Right lobe of liver (tissue), 6 donors: Measurements from ENCODE around the gene IDI1. TPM values are rescaled to one million over a fixed set of nuclear protein-coding genes. Genes with fewer than 3 reads are reported as not detected.

Source experiments
- ATAC-seq, 4 donors: fragments of 200-7000 bp; cut with Tn5 transposase; one replicate each; pipeline ENCODE4 v1.9.1; 2020; ENCODE audit warnings: mild to moderate bottlenecking in 4 of 4, moderate library complexity in 4 of 4
- DNase-seq, 3 donors: peaks; one replicate each; pipeline ENCODE4 v3.0.0-alpha.2; 2020
- H3K27ac ChIP-seq, 3 donors: fragments of 200-600 bp; one replicate each; pipeline ENCODE4 v1.8.0; 2022
- H3K27me3 ChIP-seq, 2 donors: fragments of 200-600 bp; one replicate each; pipeline ENCODE4 v1.8.0; 2022
- H3K36me3 ChIP-seq, 4 donors: fragments of 200-600 bp; sonication (generic) in 1 of 4; one replicate each; pipeline versions ENCODE4 v1.5.1 to v1.8.0; 2017 to 2022; ENCODE audit warnings: control low read depth in 1 of 4
- H3K4me1 ChIP-seq, 4 donors: fragments of 200-600 bp; sonication (generic) in 1 of 4; one replicate each; pipeline versions ENCODE4 v1.5.1 to v1.8.0; 2017 to 2022; ENCODE audit warnings: control low read depth in 1 of 4
- H3K4me3 ChIP-seq, 3 donors: fragments of 200-600 bp; one replicate each; pipeline ENCODE4 v1.8.0; 2022
- H3K9me3 ChIP-seq, 4 donors: fragments of 200-600 bp; sonication (generic) in 1 of 4; one replicate each; pipeline versions ENCODE4 v1.5.1 to v1.8.0; 2017 to 2022; ENCODE audit warnings: control low read depth in 1 of 4
- POLR2A ChIP-seq: fragments of 450-650 bp; IDR thresholded peaks from one replicate; pipeline ENCODE4 v1.6.1; 2017; ENCODE audit warnings: antibody characterized with exemption, mild to moderate bottlenecking
- WGBS: methylation state at CpG from one replicate; pipeline ENCODE4 v1.1.6; 2018; ENCODE audit warnings: low coverage, low lambda C conversion rate; ENCODE audit not compliant: insufficient coverage; ENCODE audit errors: missing lambda C conversion rate; 5-methylcytosine and 5-hydroxymethylcytosine counted together
- intact Hi-C, 2 donors: fragments of 100-400 bp; cut with DNase I; formaldehyde crosslinking; loops; one replicate each; pipeline versions ENCODE4 v1.11.2 to v1.14.1; 2022
- total RNA-seq, 6 experiments: library from RNA; depleted of rRNA in 2 of 6; stranded (reverse); fragments of >200 nt in 2 of 6; fragmentation: NEBNext Ultra II Directional in 3 of 6; extraction: Animal tissue kit (Norgen Biotek cat#: 25700) in 3 of 6; gene quantifications; one replicate each; pipeline versions ENCODE4 v1.1.0 to v1.2.4, GENCODE V29; 2016 to 2023
- TF ChIP-seq, protein P1 (sequence below), 4 donors: fragments of 200-600 bp in 3 of 4; fragments of 450-650 bp in 1 of 4; IDR thresholded peaks; one replicate each; pipeline versions ENCODE4 v1.5.1 to v1.8.0; 2016 to 2022; ENCODE audit warnings: antibody characterized with exemption in 4 of 4, mild to moderate bottlenecking in 2 of 4
- donor health status: DM: no; HTN: yes; CAD: no.
- donor health status: DM: no; HTN: no; CAD: no.
- donor health status: DM: no; HTN: no; CAD: no.
- donor health status: DM: no; HTN: yes; CAD: no.
- donor health status: DM: no; HTN: yes; CAD: no.

Gene IDI1
- total RNA-seq, 6 experiments from 2014 or later: 14.7 to 79.7 (median 28.4) TPM

DNA sequence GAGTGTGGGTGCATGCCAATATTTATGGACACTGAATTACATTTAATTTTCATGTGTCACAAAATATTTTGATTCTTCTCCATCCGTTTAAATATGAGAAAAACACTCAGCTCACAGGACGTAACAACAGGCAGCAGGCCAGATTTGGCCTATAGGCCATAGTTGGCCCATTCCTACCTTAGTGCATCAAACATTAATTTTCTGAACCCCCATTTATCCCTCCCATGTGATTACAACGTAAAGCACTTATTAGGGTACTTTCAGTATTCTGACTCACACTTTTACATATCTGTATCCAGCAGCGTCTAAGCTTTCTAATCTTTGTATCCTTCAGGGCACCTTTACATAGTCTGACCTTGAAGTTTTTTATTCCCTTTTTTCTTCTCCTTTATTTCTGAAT lies 4.0 kb downstream of the IDI1 start:
- H3K4me1 ChIP-seq: peaks cover 0 to 19% (median 2%) of the 10 kb centered on the region in 4 donors
- H3K27me3 ChIP-seq: no peaks in the 10 kb centered on the region
- ATAC-seq (no peak), DNase-seq (no peak)
- peaks cover 0 to 36% (median 20%) of the 10 kb centered on the region in 4 donors for H3K36me3 ChIP-seq
- 57% methylated on average over 4 of the region's 4 CpGs for WGBS
- intact Hi-C loops: no loop called here
- no peaks in the 10 kb centered on the region for H3K9me3 ChIP-seq
- no peak for TF ChIP-seq POLR2A
- TF ChIP-seq, protein P1, sequence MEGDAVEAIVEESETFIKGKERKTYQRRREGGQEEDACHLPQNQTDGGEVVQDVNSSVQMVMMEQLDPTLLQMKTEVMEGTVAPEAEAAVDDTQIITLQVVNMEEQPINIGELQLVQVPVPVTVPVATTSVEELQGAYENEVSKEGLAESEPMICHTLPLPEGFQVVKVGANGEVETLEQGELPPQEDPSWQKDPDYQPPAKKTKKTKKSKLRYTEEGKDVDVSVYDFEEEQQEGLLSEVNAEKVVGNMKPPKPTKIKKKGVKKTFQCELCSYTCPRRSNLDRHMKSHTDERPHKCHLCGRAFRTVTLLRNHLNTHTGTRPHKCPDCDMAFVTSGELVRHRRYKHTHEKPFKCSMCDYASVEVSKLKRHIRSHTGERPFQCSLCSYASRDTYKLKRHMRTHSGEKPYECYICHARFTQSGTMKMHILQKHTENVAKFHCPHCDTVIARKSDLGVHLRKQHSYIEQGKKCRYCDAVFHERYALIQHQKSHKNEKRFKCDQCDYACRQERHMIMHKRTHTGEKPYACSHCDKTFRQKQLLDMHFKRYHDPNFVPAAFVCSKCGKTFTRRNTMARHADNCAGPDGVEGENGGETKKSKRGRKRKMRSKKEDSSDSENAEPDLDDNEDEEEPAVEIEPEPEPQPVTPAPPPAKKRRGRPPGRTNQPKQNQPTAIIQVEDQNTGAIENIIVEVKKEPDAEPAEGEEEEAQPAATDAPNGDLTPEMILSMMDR (IDR thresholded peaks at IDR 0.05): no peak
- no peak overlapping the region for H3K4me3 ChIP-seq
- H3K27ac ChIP-seq: peak overlapping the region in 1 of 3 donors; percentile 54

DNA sequence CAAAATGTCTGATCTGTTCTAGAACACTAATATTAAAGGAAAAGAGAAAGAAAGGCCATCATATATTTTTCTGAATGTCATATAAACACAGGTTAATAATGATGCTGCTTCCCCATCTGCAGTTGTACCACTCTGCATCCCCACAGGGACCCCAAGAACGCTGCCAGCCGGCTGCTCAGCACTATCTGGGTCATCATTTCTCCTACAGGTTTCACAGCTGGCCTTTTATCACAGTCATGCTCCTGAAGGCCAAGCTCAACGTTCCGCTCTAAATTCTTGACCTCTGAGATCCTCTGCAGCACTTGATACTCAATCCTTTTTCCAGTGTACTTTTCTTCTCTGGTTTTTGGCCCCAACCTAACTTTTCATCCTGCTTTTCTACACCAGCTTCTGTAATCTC lies 4.8 kb downstream of the IDI1 start:
- intact Hi-C loops: no loop called here
- TF ChIP-seq, protein P1 (IDR thresholded peaks at IDR 0.05): no peak
- no peak for TF ChIP-seq POLR2A
- Histone ChIP-seq H3K27me3 (no peaks in the 10 kb centered on the region), H3K4me1 (peaks cover 0 to 19% (median 2%) of the 10 kb centered on the region in 4 donors), H3K36me3 (peaks cover 0 to 40% (median 21%) of the 10 kb centered on the region in 4 donors), H3K4me3 (no peak overlapping the region), H3K27ac (peak overlapping the region; percentile 23 to 54 (median 42)), H3K9me3 (no peaks in the 10 kb centered on the region)
- ATAC-seq (no peak), DNase-seq (no peak)
- WGBS: 53% methylated on average over 2 of the region's 4 CpGs

DNA sequence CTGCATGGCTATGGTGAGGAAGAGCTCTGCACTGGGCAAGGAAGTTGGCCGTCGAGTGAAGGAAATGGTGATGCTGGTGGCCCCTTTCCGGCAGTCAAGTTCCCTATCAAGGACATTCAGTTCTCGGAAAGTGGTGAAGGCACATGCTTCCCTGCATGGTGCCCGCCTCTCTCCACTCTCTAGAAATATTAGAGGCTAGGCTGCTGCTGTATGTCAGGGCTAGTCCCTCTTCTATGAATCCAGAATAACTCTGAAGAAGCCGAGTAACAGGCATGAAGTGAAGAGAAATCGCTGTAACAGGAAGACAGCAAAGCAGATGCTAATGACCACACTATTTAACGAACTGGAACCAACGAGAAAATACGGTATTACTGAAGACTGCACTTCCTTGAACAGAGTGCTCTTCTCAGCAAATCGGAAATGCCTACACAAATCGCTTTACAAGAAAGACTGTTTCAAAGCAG lies 5.4 kb downstream of the IDI1 start:
- peak overlapping the region; percentile 23 to 54 (median 42) for H3K27ac ChIP-seq
- 65% methylated on average over 11 of the region's 12 CpGs for whole genome bisulfite sequencing
- H3K9me3 ChIP-seq: no peaks in the 10 kb centered on the region
- peak; percentile 44 to 80 (median 58) for ATAC-seq
- intact Hi-C loops: no loop called here
- peaks cover 0 to 19% (median 2%) of the 10 kb centered on the region in 4 donors for H3K4me1 ChIP-seq
- no peaks in the 10 kb centered on the region for H3K27me3 ChIP-seq
- TF ChIP-seq, protein P1 (IDR thresholded peaks at IDR 0.05): no peak
- peak; percentile 41 for TF ChIP-seq POLR2A
- peak overlapping the region in 1 of 3 donors; percentile 1 for H3K4me3 ChIP-seq
- peaks cover 0 to 40% (median 21%) of the 10 kb centered on the region in 4 donors for H3K36me3 ChIP-seq
- DNase-seq: peak in 2 of 3 donors; percentile 57 to 61

DNA sequence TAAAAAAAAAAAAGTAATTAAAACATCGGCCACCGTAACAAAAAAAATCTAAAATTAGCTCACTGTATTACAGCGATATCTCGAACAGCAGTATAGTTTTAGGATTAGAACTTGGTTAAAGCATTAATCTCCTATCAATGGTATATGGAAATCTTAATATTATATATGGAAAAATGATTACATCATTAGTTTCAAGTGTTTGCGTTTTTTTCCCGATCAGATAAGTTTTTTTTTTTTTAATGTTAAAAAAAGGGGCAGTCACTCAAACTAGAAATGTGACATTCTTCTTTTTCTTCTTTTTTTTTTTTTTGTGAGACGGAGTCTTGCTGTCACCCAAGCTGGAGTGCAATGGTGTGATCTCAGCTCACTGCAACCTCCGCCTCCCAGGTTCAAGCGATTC lies 7.4 kb downstream of the IDI1 start:
- Histone ChIP-seq H3K9me3 (no peaks in the 10 kb centered on the region), H3K27me3 (no peaks in the 10 kb centered on the region), H3K27ac (no peak overlapping the region), H3K36me3 (peaks cover 0 to 40% (median 21%) of the 10 kb centered on the region in 4 donors), H3K4me1 (peaks cover 0 to 19% (median 2%) of the 10 kb centered on the region in 4 donors), H3K4me3 (no peak overlapping the region)
- DNase-seq (no peak), ATAC-seq (no peak)
- intact Hi-C loops: no loop called here
- 93% methylated on average over 6 of the region's 9 CpGs for WGBS
- TF ChIP-seq POLR2A: no peak
- TF ChIP-seq, protein P1 (IDR thresholded peaks at IDR 0.05): no peak
